SK-N-SH treated with all-trans-retinoic acid at 6 μM for 48 hours (cell line): ENCODE data around the gene ASIC3.

Experiments used
- ATAC-seq: fragments of 200-7000 bp; cut with Tn5 transposase; 3 replicates; pipeline ENCODE4 v1.9.1; 2020; ENCODE audit warnings: mild to moderate bottlenecking, moderate library complexity
- ARNTL ChIP-seq: fragments of 450-650 bp; formaldehyde crosslinking; IDR thresholded peaks from 2 replicates; pipeline ENCODE4 v1.5.0; 2020; ENCODE audit warnings: low read depth, mild to moderate bottlenecking, moderate library complexity, borderline replicate concordance
- BACH2 ChIP-seq: fragments of 250-450 bp; sonication (Bioruptor Pico); IDR thresholded peaks from 2 replicates; pipeline ENCODE4 v1.9.0; 2021; ENCODE audit warnings: mild to moderate bottlenecking, borderline replicate concordance
- CREB5 ChIP-seq: fragments of 250-450 bp; sonication (Bioruptor Pico); IDR thresholded peaks from 2 replicates; pipeline ENCODE4 v1.5.1; 2020; ENCODE audit warnings: low read depth, mild to moderate bottlenecking, moderate library complexity
- CSDC2 ChIP-seq: fragments of 250-450 bp; sonication (Bioruptor Pico); IDR thresholded peaks from 2 replicates; pipeline ENCODE4 v1.5.0; 2020; ENCODE audit warnings: mild to moderate bottlenecking, moderate library complexity
- CSRNP3 ChIP-seq: fragments of 250-450 bp; sonication (Bioruptor Pico); IDR thresholded peaks from 2 replicates; pipeline ENCODE4 v1.5.1; 2021; ENCODE audit warnings: mild to moderate bottlenecking, moderate library complexity
- ESRRG ChIP-seq: fragments of 250-450 bp; sonication (Bioruptor Pico); IDR thresholded peaks from 2 replicates; pipeline ENCODE4 v1.6.1; 2021; ENCODE audit warnings: mild to moderate bottlenecking
- GLIS3 ChIP-seq: fragments of 250-450 bp; sonication (Bioruptor Pico); IDR thresholded peaks from 2 replicates; pipeline ENCODE4 v1.5.0; 2020; ENCODE audit warnings: mild to moderate bottlenecking, moderate library complexity
- OSR1 ChIP-seq: fragments of 250-450 bp; sonication (Bioruptor Pico); IDR thresholded peaks from 2 replicates; pipeline ENCODE4 v1.8.0; 2022; ENCODE audit warnings: moderate library complexity, mild to moderate bottlenecking, inconsistent platforms
- PATZ1 ChIP-seq: fragments of 250-450 bp; sonication (Bioruptor Pico); IDR thresholded peaks from 2 replicates; pipeline ENCODE4 v1.8.0; 2020; ENCODE audit warnings: mild to moderate bottlenecking, moderate library complexity, borderline replicate concordance
- POU6F1 ChIP-seq: fragments of 250-450 bp; sonication (Bioruptor Pico); IDR thresholded peaks from 2 replicates; pipeline ENCODE4 v1.8.0; 2021; ENCODE audit warnings: low read depth, mild to moderate bottlenecking, moderate library complexity, borderline replicate concordance
- PPARA ChIP-seq: fragments of 250-450 bp; sonication (Bioruptor Pico); IDR thresholded peaks from 2 replicates; pipeline ENCODE4 v1.5.0; 2020; ENCODE audit warnings: mild to moderate bottlenecking, borderline replicate concordance
- RARB ChIP-seq: fragments of 250-450 bp; sonication (Bioruptor Pico); IDR thresholded peaks from 2 replicates; pipeline ENCODE4 v1.8.0; 2021; ENCODE audit warnings: mild to moderate bottlenecking, moderate library complexity
- SNAI2 ChIP-seq: fragments of 250-450 bp; sonication (Bioruptor Pico); IDR thresholded peaks from 2 replicates; pipeline ENCODE4 v1.5.0; 2020; ENCODE audit warnings: mild to moderate bottlenecking, moderate library complexity
- TCF4 ChIP-seq: fragments of 250-450 bp; sonication (Bioruptor Pico); IDR thresholded peaks from 2 replicates; pipeline ENCODE4 v1.8.0; 2021; ENCODE audit warnings: mild to moderate bottlenecking, moderate library complexity, borderline replicate concordance
- TOX ChIP-seq: fragments of 250-450 bp; sonication (Bioruptor Pico); IDR thresholded peaks from 2 replicates; pipeline ENCODE4 v1.8.0; 2021; ENCODE audit warnings: mild to moderate bottlenecking, moderate library complexity, borderline replicate concordance
- TSHZ2 ChIP-seq: fragments of 250-450 bp; sonication (Bioruptor Pico); IDR thresholded peaks from 2 replicates; pipeline ENCODE4 v1.5.0; 2020; ENCODE audit warnings: mild to moderate bottlenecking, moderate library complexity
- ZC3H10 ChIP-seq: fragments of 250-450 bp; sonication (Bioruptor Pico); IDR thresholded peaks from 2 replicates; pipeline ENCODE4 v1.5.1; 2021; ENCODE audit warnings: mild to moderate bottlenecking, moderate library complexity
- ZFP3 ChIP-seq: fragments of 250-450 bp; sonication (Bioruptor Pico); IDR thresholded peaks from 2 replicates; pipeline ENCODE4 v1.5.0; 2020; ENCODE audit warnings: mild to moderate bottlenecking, moderate library complexity
- ZFP30 ChIP-seq: fragments of 450-650 bp; formaldehyde crosslinking; IDR thresholded peaks from 2 replicates; pipeline ENCODE4 v1.5.0; 2022; ENCODE audit warnings: mild to moderate bottlenecking, moderate library complexity
- ZNF565 ChIP-seq: fragments of 450-650 bp; formaldehyde crosslinking; conservative IDR thresholded peaks from 2 replicates; pipeline ENCODE4 v1.5.0; 2020; ENCODE audit warnings: low read depth, mild to moderate bottlenecking, moderate library complexity
- ZNF70 ChIP-seq: fragments of 450-650 bp; formaldehyde crosslinking; IDR thresholded peaks from 2 replicates; pipeline ENCODE4 v1.5.0; 2020; ENCODE audit warnings: mild to moderate bottlenecking, moderate library complexity
- ZNF8 ChIP-seq: fragments of 450-650 bp; formaldehyde crosslinking; IDR thresholded peaks from 2 replicates; pipeline ENCODE4 v1.5.0; 2020; ENCODE audit warnings: mild to moderate bottlenecking, moderate library complexity

ASIC3 gene

GRCh38 chr7:151060416-151061212, 12.3 kb downstream of the ASIC3 start:
- TF ChIP-seq CSDC2 (no peak), CREB5 (CRISPR knock-in tag) (no peak), OSR1 (CRISPR knock-in tag) (no peak), PATZ1 (peak; percentile 89; the same call in 1 of the 2 replicates), TSHZ2 (no peak), PPARA (CRISPR knock-in tag) (no peak), BACH2 (CRISPR knock-in tag) (no peak), ZFP3 (peak; percentile 91), ESRRG (no peak), ZNF565 (CRISPR knock-in tag) (no peak), TOX (CRISPR knock-in tag) (no peak), TCF4 (CRISPR knock-in tag) (no peak), GLIS3 (no peak), ZC3H10 (CRISPR knock-in tag) (no peak), RARB (CRISPR knock-in tag) (no peak), ZFP30 (CRISPR knock-in tag) (no peak; the same call in 1 of the 2 replicates), ARNTL (CRISPR knock-in tag) (no peak)
- ATAC-seq: peak; percentile 0; the same call in 2 of the 3 replicates

GRCh38 chr7:151061213-151062110, 13.1 kb downstream of the ASIC3 start:
- TF ChIP-seq CSDC2 (no peak), ZC3H10 (CRISPR knock-in tag) (no peak), ZNF8 (CRISPR knock-in tag) (no peak), TOX (CRISPR knock-in tag) (no peak), ZFP3 (no peak), POU6F1 (CRISPR knock-in tag) (no peak), TSHZ2 (no peak), PPARA (CRISPR knock-in tag) (no peak), CSRNP3 (no peak), BACH2 (CRISPR knock-in tag) (no peak), ZFP30 (CRISPR knock-in tag) (no peak), SNAI2 (CRISPR knock-in tag) (no peak), TCF4 (CRISPR knock-in tag) (no peak), OSR1 (CRISPR knock-in tag) (no peak), ZNF70 (no peak), CREB5 (CRISPR knock-in tag) (no peak), GLIS3 (no peak), RARB (CRISPR knock-in tag) (no peak)
- TF ChIP-seq, all 23 proteins: peak for 0
- no peak for ATAC-seq
